WERI-Rb-1 (cell line): Measurements from ENCODE around the gene FGF12.

Experiments
- DNase-seq: peaks from one replicate; pipeline ENCODE4 v3.0.0-alpha.2; 2020
- H3K27ac ChIP-seq: fragments of 250-450 bp; sonication (Bioruptor Pico); 2 replicates; pipeline ENCODE4 v1.5.1; 2020; ENCODE audit warnings: mild to moderate bottlenecking, moderate library complexity
- H3K27me3 ChIP-seq: fragments of 250-450 bp; sonication (Bioruptor Pico); 2 replicates; pipeline ENCODE4 v1.5.1; 2021; ENCODE audit warnings: mild to moderate bottlenecking, low read depth, moderate library complexity; ENCODE audit not compliant: insufficient read depth, severe bottlenecking
- H3K36me3 ChIP-seq: fragments of 250-450 bp; sonication (Bioruptor Pico); 2 replicates; pipeline ENCODE4 v1.5.1; 2020; ENCODE audit warnings: mild to moderate bottlenecking, moderate library complexity
- H3K4me3 ChIP-seq: 2 replicates; pipeline ENCODE4 v1.5.1; 2011; ENCODE audit warnings: low read depth, mild to moderate bottlenecking, control low read depth, low read length
- H3K9me3 ChIP-seq: fragments of 250-450 bp; sonication (Bioruptor Pico); 2 replicates; pipeline ENCODE4 v1.5.1; 2021; ENCODE audit warnings: mild to moderate bottlenecking, moderate library complexity; ENCODE audit not compliant: severe bottlenecking
- CTCF ChIP-seq: IDR thresholded peaks from 2 replicates; pipeline ENCODE4 v1.5.1; 2011; ENCODE audit warnings: low read depth, mild to moderate bottlenecking, control low read depth, inconsistent platforms, low read length

Gene FGF12

GRCh38 chr3:192367616-192368015, 359.7 kb downstream of the FGF12 start:
- no peak for TF ChIP-seq CTCF
- Histone ChIP-seq H3K27me3 (no peaks in the 10 kb centered on the region), H3K9me3 (no peaks in the 10 kb centered on the region), H3K27ac (no peak overlapping the region), H3K36me3 (no peaks in the 10 kb centered on the region), H3K4me3 (no peak overlapping the region)
- DNase-seq: no peak

- no peaks in the 10 kb centered on the region for H3K36me3 ChIP-seq
- H3K27ac ChIP-seq: no peak overlapping the region
- no peaks in the 10 kb centered on the region for H3K9me3 ChIP-seq
- H3K4me3 ChIP-seq: no peak overlapping the region
- H3K27me3 ChIP-seq: no peaks in the 10 kb centered on the region
- no peak for DNase-seq
- no peak for TF ChIP-seq CTCF
Measured at GRCh38 chr3:192366916-192367315, 360.4 kb downstream of the FGF12 start.

GRCh38 chr3:192365571-192365970, 361.8 kb downstream of the FGF12 start:
- H3K27me3 ChIP-seq: no peaks in the 10 kb centered on the region
- no peak overlapping the region for H3K27ac ChIP-seq
- no peaks in the 10 kb centered on the region for H3K36me3 ChIP-seq
- H3K9me3 ChIP-seq: no peaks in the 10 kb centered on the region
- no peak overlapping the region for H3K4me3 ChIP-seq
- DNase-seq: no peak
- TF ChIP-seq CTCF: no peak

- no peak for TF ChIP-seq CTCF
- Histone ChIP-seq H3K27me3 (no peaks in the 10 kb centered on the region), H3K27ac (no peak overlapping the region), H3K36me3 (no peaks in the 10 kb centered on the region), H3K4me3 (no peak overlapping the region), H3K9me3 (no peaks in the 10 kb centered on the region)
- no peak for DNase-seq
Measured at GRCh38 chr3:192364316-192364715, 363.0 kb downstream of the FGF12 start.

GRCh38 chr3:192354687-192355086, 372.7 kb downstream of the FGF12 start:
- no peak for TF ChIP-seq CTCF

GRCh38 chr3:192352142-192352541, 375.2 kb downstream of the FGF12 start:
- H3K4me3 ChIP-seq: no peak overlapping the region
- no peak overlapping the region for H3K27ac ChIP-seq
- H3K36me3 ChIP-seq: no peaks in the 10 kb centered on the region
- no peaks in the 10 kb centered on the region for H3K27me3 ChIP-seq
- DNase-seq: no peak
- TF ChIP-seq CTCF: no peak
- no peaks in the 10 kb centered on the region for H3K9me3 ChIP-seq

More at GRCh38 chr3:192354687-192355086, 372.7 kb downstream of the FGF12 start:
- Histone ChIP-seq H3K27ac (no peak overlapping the region), H3K4me3 (no peak overlapping the region), H3K27me3 (no peaks in the 10 kb centered on the region), H3K36me3 (no peaks in the 10 kb centered on the region), H3K9me3 (no peaks in the 10 kb centered on the region)
- DNase-seq: no peak
